ENCODE data around the gene MED10.
"Not testable (repeated sequence)": the region's sequence is repeated elsewhere in the genome, so short reads cannot be mapped to it uniquely, and the experiment has no call there.

MED10 gene

GRCh38 chr5:6372251-6373080 is 5.9 kb downstream of the MED10 start:
- no peak for DNase-seq

GRCh38 chr5:6371079-6371810 is 7.1 kb downstream of the MED10 start:
- DNase-seq = no peak

GRCh38 chr5:6370580-6370979 is 7.8 kb downstream of the MED10 start:
- DNase-seq = no peak

GRCh38 chr5:6365977-6366590 is 12.3 kb downstream of the MED10 start:
- no peak for DNase-seq

DNA sequence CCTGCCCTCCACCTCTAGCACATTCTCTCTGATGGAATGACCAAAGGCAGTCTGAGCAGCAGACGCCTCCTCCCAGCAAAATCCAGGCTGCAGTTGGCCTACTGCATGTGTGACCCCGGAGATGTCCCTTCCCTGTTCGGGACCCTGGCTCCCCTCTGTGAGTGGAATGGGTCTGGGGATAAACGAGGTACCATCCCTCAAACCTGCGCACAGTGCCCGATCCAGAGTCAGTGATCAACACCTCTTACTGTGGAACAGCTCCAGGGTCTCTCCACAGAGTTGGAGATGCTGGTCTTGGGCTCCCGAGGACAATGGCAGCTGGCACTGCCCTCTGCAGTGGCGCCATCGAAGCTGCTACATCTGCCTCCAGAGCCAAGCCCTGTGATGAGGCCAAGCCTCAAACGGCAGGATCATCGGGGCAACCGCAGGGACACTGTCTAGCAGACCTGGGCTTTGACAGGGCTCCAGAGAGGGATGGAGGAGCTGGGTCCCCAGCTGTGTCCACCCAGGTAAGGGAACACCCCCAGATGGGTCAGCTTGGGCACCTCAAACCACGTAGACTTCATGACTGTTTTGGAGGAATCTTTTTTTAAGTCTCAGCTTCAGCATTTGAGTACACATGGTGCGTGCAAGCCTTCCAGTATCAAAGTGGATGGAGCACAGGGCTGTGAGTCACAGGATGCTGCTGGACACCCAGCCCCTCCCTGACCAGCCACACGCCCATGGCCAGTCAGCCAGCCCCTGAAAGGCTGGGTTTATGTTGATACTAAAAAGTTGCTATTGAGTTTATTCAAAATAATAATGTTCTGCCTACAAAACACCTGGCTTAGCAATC is 13.0 kb downstream of the MED10 start:
- DNase-seq = no peak

GRCh38 chr5:6363454-6364011 is 14.8 kb downstream of the MED10 start:
- DNase-seq = not testable (repeated sequence)

DNA sequence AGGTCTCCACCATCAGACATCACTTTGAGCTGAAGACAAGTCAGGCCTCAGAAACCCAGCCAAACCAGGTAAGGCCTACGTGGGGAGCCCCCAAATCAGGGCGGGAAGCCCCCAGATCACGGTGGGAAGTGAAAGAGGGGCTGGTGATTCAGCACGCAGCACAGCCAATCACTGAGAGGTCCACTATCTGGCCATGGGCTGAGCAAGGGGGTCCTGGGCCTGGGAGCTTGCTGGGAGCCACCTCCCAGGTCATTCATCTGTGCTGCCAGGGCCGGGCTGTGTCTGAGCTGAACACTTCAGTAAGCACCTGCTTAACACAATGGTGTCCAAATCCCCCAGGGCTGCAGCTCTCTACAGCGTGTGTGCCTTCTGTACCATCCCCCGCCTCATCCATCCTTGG is 15.5 kb downstream of the MED10 start:
- DNase-seq = no peak

DNA sequence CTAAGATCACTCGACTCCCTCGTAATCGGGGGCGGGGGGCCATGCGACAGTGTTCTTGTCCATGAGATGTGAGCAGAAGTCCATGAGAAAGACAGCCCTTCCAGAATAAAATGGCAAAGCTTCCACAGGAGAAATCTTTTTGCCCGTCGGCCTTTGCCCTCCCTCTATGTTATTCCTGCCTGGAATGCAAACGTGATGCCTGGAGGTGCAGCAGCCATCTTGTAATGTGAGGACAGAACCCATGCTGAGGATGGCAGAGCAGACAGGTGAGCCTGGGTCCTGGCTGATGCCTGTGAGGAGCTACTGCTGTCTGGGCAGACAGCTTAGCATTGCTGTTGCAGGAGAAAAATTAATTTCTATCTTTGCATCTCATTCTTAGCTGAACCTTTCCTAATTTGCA is 17.2 kb downstream of the MED10 start:
- DNase-seq = no peak

GRCh38 chr5:6360323-6361072 is 17.8 kb downstream of the MED10 start:
- no peak for DNase-seq

DNA sequence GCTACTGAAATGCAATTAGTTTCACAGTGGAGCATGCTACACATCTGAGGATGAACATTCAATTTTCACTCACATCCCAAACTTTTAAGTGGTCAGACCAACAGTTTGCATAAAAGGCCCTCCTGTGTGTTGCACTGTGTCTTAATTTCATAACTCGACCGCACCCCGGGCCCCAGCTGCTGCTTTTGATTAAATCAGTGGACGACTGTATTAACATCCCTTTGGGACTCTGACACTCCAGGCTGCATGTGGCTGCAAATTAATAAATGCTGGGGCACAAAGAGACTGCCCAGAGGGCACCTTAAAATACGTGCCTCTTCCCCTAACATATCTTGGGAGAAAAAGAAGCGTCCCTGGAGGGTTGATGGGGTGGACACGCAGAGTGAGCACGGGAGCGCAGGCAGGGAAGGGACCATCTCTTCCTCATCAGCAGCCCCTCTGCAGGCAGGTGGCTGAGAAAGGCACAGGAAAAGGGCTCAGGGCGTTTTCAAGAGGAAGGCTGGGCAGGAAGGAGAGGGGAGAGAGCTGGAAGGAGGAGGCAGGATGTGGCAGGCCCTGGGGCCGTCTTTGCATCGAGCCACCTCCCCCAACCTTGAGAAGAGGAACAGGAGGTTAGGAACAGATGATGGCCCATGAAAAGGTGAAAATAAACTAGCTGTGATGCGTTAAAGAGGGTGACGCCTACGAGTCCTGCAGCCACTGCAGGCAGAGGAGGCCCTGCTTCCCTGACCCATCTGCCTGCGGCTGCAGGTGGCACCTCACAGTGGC is 18.6 kb downstream of the MED10 start:
- peak; percentile 21 for DNase-seq

DNA sequence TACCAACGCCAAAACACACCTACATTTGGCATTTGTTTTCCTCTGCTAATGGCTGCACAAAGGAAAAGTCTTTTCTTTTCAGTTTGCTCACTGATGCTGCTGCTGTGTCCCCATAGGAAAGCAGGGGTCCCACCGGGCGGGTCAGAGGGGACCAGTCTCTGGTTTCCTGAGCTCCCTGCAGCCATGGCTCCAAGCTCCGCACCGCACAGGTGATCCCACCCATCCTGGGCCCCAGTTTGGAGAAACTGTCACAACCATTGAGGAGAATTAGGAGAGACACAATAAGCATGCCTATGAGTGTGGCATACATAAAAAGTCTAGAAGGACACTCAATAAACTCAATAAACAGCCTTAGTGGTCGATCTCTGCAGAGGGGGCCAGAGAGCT is 19.9 kb downstream of the MED10 start:
- no peak for DNase-seq

DNA sequence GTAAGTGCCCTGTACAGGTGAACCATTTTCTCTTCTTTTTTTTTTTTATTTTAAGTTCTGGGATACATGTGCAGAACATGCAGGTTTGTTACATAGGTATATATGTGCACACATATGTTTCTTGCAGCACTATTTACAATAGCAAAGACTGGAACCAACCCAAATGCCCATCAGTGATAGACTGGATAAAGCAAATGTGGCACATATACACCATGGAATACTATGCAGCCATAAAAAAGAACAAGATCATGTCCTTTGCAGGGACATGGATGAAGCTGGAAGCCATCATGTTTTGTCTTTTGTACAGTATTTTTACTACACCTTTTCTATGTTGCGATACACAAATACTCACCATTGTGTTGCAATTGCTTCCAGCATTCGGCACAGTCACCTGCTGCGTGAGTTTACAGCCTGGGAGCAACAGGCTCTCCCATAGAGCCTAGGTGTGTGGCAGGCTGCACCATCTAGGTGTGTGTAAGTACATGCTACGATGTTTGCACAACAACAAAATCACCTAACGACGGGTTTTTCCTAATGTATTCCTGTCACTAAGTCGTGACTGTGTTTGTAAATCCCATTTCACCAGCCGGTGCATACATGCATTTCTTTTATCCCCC is 20.4 kb downstream of the MED10 start:
- DNase-seq = not testable (repeated sequence)

DNA sequence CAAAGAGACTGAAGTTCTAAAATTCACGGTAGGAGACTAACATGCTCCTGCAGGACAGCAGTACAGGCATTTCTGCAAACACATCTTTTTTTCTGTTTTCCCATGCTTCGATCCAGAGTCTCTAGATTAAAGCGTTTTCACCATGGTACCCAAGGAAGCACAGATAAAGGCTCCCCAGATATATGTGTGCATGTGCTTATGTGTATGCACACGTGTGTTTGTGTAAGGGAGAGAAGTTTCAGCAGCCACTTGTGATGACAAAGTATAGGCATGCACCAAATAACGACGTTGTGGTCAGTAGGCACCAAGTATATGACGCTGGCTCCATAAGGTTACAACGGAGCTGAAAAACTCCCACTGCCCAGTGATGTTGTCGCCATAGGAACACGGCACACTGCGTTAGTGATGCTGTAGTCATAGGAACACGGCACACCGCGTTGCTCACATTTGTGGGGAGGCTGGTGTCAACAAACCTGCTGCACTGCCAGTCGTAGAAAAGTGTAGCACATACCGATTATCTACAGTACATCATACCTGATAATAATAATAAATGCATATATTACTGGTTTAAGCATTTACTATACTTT is 21.7 kb downstream of the MED10 start:
- DNase-seq = no peak

- no peak for DNase-seq
These were observed 23.1 kb downstream of the MED10 start for GRCh38 chr5:6355294-6355693.

DNA sequence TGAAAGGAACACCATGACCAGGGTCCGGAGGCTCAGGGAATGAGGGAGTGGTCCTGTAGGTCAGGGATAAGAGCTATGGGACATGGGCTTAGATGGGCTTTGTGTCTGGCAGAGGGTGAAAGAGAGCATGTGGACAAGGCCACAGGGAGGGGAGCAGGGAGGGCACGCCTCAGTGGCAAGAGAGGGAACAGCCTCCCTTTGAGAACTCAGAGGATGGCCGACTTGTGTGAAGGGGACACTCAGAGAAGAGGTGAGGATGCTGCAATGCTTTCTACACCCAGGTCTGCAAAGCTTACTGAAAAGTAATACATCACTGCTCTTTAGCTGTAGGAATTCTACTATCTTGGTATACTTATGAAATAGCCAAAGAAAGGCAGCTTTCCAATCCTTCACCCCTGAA is 23.5 kb downstream of the MED10 start:
- DNase-seq = no peak

DNA sequence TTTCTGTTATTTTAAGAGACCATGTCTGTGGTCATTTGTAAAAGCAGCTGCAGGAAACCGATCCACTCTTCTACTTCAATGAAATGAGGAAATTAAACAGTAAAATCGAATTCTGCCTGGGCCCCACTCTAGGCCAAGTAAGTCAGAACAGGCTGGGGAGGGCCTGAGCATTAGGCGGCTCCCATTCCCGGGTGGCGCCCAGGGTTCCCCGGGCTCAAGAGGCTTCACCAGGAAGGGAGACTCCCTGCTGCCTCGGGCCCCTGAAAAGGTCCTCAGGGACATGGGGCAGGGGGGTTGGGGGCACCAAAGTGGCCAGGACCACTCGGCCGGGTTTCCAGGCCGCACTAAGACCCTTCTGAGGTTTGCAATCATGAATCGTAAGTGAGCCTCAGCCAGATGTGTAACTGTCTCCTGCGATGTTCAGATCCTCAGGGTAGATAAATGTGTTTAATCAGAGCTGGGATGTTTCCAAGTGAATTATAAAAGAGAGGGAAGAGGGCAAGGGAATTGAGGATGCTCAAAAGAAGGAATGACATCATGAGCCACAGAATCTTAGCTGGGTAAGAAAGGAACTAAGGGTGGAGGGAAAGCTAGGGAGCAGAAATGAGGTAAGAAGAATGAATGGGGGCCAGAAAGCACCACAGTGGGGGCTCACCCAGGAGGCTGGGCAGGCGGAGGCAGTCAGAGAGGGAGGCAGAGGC is 24.6 kb downstream of the MED10 start:
- DNase-seq = no peak

DNA sequence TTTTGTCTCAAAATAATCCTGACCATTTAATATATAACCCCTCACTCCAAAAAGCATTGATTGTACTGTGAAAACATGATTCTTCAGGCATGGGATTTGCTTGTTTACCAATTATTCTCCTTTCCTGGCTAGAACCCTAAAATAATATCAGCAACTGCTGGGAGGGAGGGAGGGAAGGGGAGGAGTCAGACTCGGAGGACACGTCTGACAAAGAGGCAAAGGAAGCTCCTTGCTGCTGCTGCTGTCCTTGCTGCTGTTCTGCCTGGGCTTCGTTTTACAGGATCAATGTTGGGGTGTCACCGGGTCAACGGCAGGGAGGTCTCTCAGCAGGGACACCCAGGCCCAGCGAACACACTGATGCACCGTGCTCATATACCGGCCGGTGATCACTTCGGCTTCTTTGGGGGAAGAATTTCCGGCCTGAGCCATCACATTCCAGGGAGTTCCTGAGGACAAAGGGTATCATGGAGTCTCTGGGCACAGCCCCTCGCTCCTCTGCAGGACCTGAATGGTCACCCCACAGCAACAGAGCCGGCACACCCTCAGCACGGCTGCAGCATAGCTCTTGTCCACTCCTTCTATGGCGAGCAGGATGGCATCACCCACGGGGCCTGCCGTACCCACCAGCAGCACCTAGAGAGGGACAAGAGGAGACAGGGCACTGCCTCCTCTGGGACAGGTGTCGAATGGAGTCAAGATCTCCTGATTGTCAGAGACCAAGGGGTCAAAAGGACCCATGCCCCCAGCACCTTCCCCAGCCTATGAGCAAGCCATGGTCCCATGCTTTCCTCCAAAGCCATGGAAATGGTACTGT is 27.9 kb downstream of the MED10 start:
- DNase-seq = no peak

DNA sequence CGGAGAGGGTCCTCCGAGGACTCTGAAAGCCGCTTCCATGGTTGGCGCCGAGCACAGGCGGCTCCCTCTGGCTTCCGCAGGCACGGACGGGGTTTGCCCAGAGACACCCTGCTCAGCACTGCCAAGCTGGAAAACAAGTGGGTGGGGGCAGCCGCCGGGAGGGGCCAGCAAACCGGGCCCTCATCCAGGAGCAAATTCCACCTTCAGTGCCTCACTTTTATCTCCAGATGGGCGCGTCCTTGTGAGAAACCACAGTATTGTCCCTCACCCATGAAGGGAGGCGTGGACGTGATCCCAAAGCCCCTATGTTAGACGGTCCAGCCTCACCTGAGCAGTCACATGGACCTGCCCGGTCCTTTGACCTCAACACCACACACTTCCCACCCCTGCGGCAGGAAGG is 29.0 kb downstream of the MED10 start:
- no peak for DNase-seq
